Activated CD8-positive, alpha-beta memory T cell treated with anti-CD3 and anti-CD28 coated beads, Interleukin-2, amount 10 ng/mL, durations not matched to agents 7 days and 5 days (primary cell): Measurements from ENCODE around the gene UBE2Q1. TPM values are rescaled to one million over a fixed set of nuclear protein-coding genes. Genes with fewer than 3 reads are reported as not detected.

ENCODE experiments used
- ATAC-seq: fragments of 150-1000 bp; cut with Tn5 transposase; one replicate; pipeline ENCODE4 v1.10.0; 2021; ENCODE audit warnings: moderate library complexity
- CTCF ChIA-PET: fragments of 350-600 bp; sonication (Branson Sonifier 250); formaldehyde crosslinking; loops from one replicate; lab custom pipeline; 2021; ENCODE audit warnings: antibody characterized with exemption; lab: Charles Lee
- DNase-seq: peaks from one replicate; pipeline ENCODE4 v3.0.0-alpha.2; 2020
- H3K27ac Mint-ChIP-seq: one replicate; pipeline ENCODE4 v1.8.0; 2021; ENCODE audit warnings: mild to moderate bottlenecking, mixed read lengths
- H3K27me3 Mint-ChIP-seq: one replicate; pipeline ENCODE4 v1.8.0; 2021; ENCODE audit warnings: mixed read lengths
- H3K36me3 Mint-ChIP-seq: one replicate; pipeline ENCODE4 v1.8.0; 2021; ENCODE audit warnings: mild to moderate bottlenecking, mixed read lengths
- H3K4me1 Mint-ChIP-seq: one replicate; pipeline ENCODE4 v1.8.0; 2021; ENCODE audit warnings: mixed read lengths
- H3K4me3 Mint-ChIP-seq: one replicate; pipeline ENCODE4 v1.8.0; 2021; ENCODE audit warnings: mild to moderate bottlenecking, moderate library complexity, mixed read lengths
- H3K9me3 Mint-ChIP-seq: one replicate; pipeline ENCODE4 v1.8.0; 2022; ENCODE audit warnings: low read depth, mixed read lengths
- total RNA-seq, 2 experiments: library from RNA; stranded (reverse); gene quantifications; one replicate each; pipeline ENCODE4 v1.2.3, GENCODE V29; 2021

Gene UBE2Q1
- total RNA-seq, 2 experiments from 2014 or later, result 103 to 110 TPM

DNA sequence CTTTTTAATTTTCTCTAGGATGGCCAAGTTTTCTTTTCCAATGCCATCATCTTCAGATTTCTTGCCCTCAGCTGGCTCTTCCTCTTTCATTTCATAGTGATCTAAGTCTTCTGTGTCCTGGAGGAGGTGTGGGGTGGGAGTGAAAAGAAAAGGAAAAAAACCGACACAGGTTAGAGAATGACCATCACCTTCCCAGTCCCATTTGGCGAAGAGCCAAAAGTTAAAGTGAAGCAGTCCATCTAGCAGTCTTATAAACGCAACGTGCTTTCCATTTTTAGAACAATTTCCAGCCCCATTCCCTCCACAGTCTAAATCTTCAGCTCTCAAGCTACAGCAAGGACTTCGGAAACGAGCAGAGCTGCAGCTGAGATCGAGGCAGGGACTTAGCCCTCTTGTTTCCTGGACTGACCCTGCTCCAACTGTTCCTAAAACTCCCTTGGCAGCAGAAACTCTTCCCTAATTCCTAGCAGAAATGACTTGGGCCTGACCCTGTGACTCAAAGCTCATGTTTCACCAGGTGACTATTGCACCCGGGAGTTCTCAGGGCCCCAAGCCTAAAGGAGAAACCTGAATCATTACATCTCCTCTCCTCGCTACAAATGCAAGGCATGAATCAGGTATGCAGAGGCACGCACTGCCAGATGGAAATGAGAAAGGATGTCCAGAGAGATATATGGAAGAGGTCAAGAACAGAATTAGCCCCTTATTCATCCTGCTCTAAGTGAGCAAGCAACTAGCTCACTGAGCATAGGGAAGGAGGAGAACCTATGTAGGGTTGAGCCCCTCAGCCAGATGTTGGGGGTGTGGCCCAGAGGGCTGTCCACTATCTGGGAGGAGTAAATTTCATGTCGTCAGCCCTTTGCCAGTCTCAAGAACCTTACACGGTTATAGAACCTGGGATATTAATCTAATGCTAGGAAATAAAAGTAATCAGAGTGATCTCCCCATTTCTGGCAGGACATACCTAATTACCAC, 5.1 kb downstream of the UBE2Q1 start:
- ATAC-seq (no peak), DNase-seq (no peak)
- no peaks in the 10 kb centered on the region for H3K27me3 Mint-ChIP-seq
- no peak overlapping the region for H3K4me3 Mint-ChIP-seq
- CTCF ChIA-PET, result interaction anchor here (1.7 kb wide), 1 partner anchor 74 kb away, joined by 9 read pairs; no protein-coding TSS in a partner anchor
- peaks cover 66% of the 10 kb centered on the region for H3K36me3 Mint-ChIP-seq
- H3K27ac Mint-ChIP-seq, result no peak overlapping the region
- H3K9me3 Mint-ChIP-seq, result no peaks in the 10 kb centered on the region
- H3K4me1 Mint-ChIP-seq, result peaks cover 28% of the 10 kb centered on the region

DNA sequence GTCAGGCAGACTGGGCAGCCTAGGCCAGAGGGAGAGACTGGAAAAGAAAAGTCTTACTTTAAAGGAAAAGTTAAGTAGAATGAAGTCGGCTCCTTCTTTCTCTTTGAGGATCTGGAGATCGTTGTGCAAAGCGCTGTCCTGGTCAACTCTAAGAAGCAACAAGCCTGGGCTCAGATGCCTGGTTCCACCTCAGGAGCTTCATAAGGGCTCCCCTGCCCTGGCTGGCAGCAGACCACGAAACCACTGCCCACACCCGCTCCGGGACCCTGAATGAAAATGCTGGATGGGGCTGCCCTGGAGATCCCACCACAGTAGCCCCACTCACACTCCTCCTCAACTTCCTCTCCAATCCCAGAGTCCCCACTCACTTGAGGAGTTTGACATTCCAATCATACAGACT, 6.4 kb downstream of the UBE2Q1 start:
- no peak for ATAC-seq
- no peak overlapping the region for H3K4me3 Mint-ChIP-seq
- peaks cover 59% of the 10 kb centered on the region for H3K36me3 Mint-ChIP-seq
- no peaks in the 10 kb centered on the region for H3K27me3 Mint-ChIP-seq
- H3K27ac Mint-ChIP-seq, result no peak overlapping the region
- peaks cover 22% of the 10 kb centered on the region for H3K4me1 Mint-ChIP-seq
- no peaks in the 10 kb centered on the region for H3K9me3 Mint-ChIP-seq
- CTCF ChIA-PET, result interaction anchor here (1.7 kb wide), 1 partner anchor 73 kb away, joined by 9 read pairs; no protein-coding TSS in a partner anchor
- DNase-seq, result no peak

DNA sequence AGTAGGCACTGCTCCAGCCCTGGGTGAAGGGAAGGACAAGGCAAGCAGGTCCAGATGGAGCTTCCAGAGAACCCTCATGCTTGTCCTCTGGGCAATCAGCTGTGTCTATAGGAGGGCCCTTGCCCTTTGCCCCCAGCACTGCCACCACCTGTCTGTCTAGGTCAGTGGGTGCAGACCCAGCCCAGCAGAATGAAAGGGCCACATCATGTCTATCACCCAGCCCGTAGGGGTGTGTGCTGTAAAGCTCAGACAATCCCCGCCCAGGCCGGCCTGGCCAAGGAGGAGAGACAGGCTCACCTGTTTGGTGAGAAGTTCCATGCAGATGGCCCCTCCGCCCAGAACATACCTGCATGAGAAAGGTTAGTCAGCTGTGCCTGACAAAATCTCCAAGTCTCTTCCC, 7.0 kb downstream of the UBE2Q1 start:
- H3K27me3 Mint-ChIP-seq, result no peaks in the 10 kb centered on the region
- peaks cover 59% of the 10 kb centered on the region for H3K36me3 Mint-ChIP-seq
- no peak for DNase-seq
- no peaks in the 10 kb centered on the region for H3K9me3 Mint-ChIP-seq
- ATAC-seq, result no peak
- CTCF ChIA-PET, result no interaction called here
- H3K4me1 Mint-ChIP-seq, result peaks cover 18% of the 10 kb centered on the region
- no peak overlapping the region for H3K4me3 Mint-ChIP-seq
- H3K27ac Mint-ChIP-seq, result no peak overlapping the region

DNA sequence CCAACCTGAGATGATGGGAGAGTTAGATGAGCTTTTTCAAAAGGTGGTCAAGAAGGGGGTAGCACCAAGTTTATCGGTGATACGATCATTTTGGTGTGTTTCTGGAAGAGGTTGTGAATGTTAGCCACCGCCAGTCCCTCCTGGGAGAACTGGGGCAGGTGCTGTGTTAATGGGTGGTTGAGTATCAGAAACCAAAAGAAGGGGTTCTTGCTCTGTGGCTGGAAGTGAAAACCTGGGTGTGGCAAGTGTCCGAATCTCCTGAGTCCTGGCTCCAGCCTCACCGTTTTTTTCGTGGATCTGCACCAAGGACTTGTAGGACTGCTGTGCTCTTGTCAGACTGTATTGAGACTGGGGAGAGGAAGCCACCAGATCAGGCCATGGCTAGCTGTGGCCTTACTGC, 7.8 kb downstream of the UBE2Q1 start:
- peaks cover 11% of the 10 kb centered on the region for H3K4me1 Mint-ChIP-seq
- peaks cover 57% of the 10 kb centered on the region for H3K36me3 Mint-ChIP-seq

DNA sequence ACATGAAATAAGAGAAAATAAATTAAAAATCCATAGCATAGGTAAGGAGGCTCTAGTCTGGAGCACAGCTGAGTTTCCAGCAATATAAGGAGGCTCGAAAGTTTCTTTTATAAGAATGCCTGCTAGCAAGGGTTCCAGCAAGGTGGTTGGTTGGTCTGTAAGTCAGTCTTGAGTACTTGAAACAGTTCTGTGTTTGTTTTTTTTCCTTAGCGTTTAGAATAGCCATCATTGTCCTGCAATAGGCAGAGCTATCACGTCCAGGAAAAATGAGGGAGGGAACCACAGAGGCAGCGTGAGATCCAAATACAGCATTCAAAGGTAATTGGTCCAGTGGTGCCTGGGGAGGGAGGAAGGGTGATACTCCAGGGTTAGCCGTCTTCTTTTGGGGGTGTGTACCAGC, 8.4 kb downstream of the UBE2Q1 start:
- no peak overlapping the region for H3K4me3 Mint-ChIP-seq
- DNase-seq (no peak), ATAC-seq (no peak)
- H3K27ac Mint-ChIP-seq, result no peak overlapping the region
- H3K36me3 Mint-ChIP-seq, result peaks cover 51% of the 10 kb centered on the region
- no peaks in the 10 kb centered on the region for H3K27me3 Mint-ChIP-seq
- H3K4me1 Mint-ChIP-seq, result peaks cover 9% of the 10 kb centered on the region
- CTCF ChIA-PET, result interaction anchor here (2.0 kb wide), 1 partner anchor 71 kb away, joined by 12 read pairs; no protein-coding TSS in a partner anchor
- no peaks in the 10 kb centered on the region for H3K9me3 Mint-ChIP-seq

More for the DNA sequence above, 7.8 kb downstream of the UBE2Q1 start:
- H3K27me3 Mint-ChIP-seq, result no peaks in the 10 kb centered on the region
- H3K9me3 Mint-ChIP-seq, result no peaks in the 10 kb centered on the region
- CTCF ChIA-PET, result interaction anchor here (2.0 kb wide), 1 partner anchor 71 kb away, joined by 12 read pairs; no protein-coding TSS in a partner anchor
- DNase-seq (no peak), ATAC-seq (no peak)
- no peak overlapping the region for H3K4me3 Mint-ChIP-seq
- H3K27ac Mint-ChIP-seq, result no peak overlapping the region

DNA sequence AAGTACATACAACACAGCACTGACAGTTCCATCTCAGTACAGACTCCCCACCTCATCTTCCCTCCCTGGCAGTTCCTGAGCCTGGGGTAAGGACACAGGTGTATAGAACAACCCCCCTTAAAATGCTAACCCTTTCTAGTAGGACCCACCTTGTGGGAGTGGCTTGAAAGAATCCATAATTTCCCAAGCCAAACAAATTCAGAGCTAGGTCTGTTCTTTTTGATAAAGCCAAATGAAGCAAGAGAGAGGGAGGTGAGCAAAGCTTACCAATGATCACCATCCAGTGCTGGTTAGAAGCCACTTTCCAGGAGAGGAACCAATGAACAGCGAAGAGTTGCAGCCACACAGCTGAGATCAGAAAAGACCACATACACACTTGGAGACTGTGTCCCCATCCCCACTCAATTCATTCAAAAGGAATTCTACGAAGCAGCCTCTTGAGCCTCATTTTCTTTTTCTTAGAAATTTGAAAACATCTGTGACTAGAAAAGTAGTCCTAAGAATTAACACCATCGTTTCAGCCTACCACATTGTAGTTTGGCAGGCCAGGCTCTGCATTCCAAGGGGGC, 9.2 kb downstream of the UBE2Q1 start:
- Mint-ChIP-seq H3K4me3 (no peak overlapping the region), H3K27ac (no peak overlapping the region), H3K27me3 (no peaks in the 10 kb centered on the region), H3K9me3 (no peaks in the 10 kb centered on the region), H3K4me1 (peaks cover 9% of the 10 kb centered on the region), H3K36me3 (peaks cover 46% of the 10 kb centered on the region)
- ATAC-seq (no peak), DNase-seq (no peak)
- CTCF ChIA-PET, result interaction anchor here (2.0 to 4.6 kb wide), 2 partner anchors 69 to 70 kb away, joined by 12 to 78 read pairs; no protein-coding TSS in a partner anchor

DNA sequence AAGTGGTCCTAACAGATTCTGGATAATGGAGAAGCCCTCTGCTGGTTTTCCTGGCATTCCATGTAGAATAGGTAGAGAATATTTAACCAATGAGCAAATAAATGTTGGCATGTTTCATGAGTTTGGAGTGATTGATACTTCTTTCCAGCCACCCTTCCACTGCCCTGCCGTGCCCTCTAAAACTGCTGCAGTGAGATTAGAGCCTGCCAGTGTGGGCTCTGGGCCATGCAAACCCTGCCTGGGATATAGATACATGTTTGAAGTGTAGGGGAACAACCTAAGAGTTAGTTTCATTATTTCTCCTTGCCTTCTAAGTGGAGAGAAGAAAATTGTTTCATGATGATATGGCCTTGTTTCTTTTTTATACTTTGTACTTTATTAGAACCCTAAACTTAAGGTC, 10.4 kb downstream of the UBE2Q1 start:
- H3K9me3 Mint-ChIP-seq, result no peaks in the 10 kb centered on the region
- no peaks in the 10 kb centered on the region for H3K27me3 Mint-ChIP-seq
- peaks cover 36% of the 10 kb centered on the region for H3K36me3 Mint-ChIP-seq
- no peak overlapping the region for H3K4me3 Mint-ChIP-seq
- H3K4me1 Mint-ChIP-seq, result peaks cover 9% of the 10 kb centered on the region
- DNase-seq (no peak), ATAC-seq (no peak)
- H3K27ac Mint-ChIP-seq, result no peak overlapping the region
- CTCF ChIA-PET, result interaction anchor here (0.7 to 4.6 kb wide), 3 partner anchors 12 to 82 kb away, joined by 3 to 78 read pairs (median 5); no protein-coding TSS in a partner anchor

DNA sequence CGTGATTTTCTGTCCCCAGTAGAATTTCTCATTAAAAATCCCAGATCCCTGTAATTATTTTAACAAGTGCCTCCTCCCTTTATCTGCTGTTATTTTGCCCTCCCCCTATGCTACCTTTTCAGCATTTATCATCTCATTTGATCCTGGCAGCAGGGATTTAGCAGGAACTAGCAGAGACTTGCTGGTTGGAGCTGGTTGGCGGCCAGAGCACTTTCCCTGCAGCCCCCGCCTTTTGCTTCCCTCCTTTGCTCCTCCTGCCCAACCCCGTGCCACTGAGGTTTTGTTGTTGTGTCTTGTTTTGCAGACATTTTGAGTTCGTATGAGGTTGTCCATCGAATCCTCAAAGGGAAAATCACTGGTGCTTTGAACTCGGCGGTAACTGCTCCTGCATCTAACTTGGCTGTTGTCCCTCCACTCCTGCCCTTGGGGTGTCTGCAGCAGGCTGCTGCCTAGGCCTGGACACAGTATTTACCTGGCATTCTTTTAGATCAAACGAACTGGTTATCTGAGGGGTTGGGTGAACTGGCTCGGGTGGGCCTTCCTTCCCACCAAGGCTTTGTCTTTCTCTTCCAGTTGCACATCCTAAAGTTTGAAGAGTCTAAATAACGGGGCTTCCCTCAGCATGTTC, 11.2 kb downstream of the UBE2Q1 start:
- Mint-ChIP-seq H3K36me3 (peaks cover 31% of the 10 kb centered on the region), H3K9me3 (no peaks in the 10 kb centered on the region), H3K4me1 (peaks cover 9% of the 10 kb centered on the region), H3K27ac (no peak overlapping the region), H3K27me3 (peaks cover 2% of the 10 kb centered on the region), H3K4me3 (no peak overlapping the region)
- no peak for DNase-seq
- CTCF ChIA-PET, result interaction anchor here (0.7 to 4.6 kb wide), 21 partner anchors 9 to 332 kb away, joined by 3 to 78 read pairs (median 4); partner anchors contain the start of gene UBE2Q1
- ATAC-seq, result no peak

DNA sequence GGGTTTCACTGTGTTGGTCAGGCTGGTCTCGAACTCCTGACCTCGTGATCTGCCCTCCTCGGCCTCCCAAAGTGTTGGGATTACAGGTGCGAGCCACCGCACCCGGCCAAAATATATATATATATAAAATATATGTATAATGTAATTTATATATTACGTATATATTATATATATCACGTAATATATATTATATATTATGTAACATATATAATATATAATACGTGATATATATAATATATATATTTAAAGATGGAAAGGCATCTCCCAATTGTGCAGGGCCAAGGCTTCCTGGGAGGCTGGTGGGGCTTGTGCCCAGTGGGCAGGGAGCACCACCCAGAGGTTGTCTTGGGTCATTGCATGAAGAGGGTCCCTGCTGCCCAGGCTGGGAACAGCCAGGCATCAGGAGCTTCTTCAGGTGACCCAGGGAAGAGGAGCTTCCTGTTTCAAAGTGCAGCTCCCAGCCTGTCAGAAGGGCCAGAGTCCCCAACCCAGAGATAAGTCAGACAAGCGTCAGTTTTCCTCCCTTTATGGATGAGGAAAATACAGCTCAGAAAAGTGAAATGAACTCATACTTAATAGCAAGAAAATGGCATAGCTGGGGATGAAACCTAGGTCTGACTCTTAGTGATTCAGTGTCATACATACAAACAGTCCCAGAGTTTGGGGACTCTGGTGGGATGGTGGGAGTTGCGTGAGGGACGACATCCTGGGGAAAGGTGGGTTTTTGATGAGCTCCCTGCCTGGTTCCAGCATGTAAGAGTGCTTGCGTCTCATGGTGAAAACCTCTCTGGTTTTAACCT, 12.0 kb downstream of the UBE2Q1 start:
- peak; percentile 69 for DNase-seq
- CTCF ChIA-PET, result interaction anchor here (0.7 to 4.6 kb wide), 22 partner anchors 10 to 332 kb away, joined by 3 to 78 read pairs (median 4); partner anchors contain the start of gene UBE2Q1
- peaks cover 25% of the 10 kb centered on the region for H3K36me3 Mint-ChIP-seq
- peaks cover 4% of the 10 kb centered on the region for H3K27me3 Mint-ChIP-seq
- no peak overlapping the region for H3K4me3 Mint-ChIP-seq
- no peaks in the 10 kb centered on the region for H3K9me3 Mint-ChIP-seq
- peaks cover 9% of the 10 kb centered on the region for H3K4me1 Mint-ChIP-seq
- no peak overlapping the region for H3K27ac Mint-ChIP-seq
- ATAC-seq, result peak; percentile 86

DNA sequence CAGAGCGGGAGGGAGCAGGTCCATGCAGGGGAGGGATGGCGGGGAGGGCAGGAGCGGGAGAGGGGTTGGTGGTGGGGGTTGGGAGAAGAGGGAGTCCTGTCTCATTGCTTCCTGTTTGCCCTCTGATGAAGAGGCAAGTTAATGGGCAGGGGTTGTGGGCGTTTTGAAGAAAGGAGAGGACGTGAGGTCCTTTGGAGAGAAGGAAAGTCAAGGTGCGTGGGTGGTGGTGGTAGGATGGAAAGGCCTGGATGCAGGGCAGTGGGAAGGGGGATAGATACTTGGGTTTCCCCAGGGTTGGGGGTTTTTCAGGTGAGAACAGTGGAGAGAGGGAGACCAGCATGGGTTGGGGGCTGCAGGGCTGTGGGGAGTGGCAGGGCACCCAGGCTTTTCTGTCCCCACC, 17.2 kb downstream of the UBE2Q1 start:
- H3K36me3 Mint-ChIP-seq, result no peaks in the 10 kb centered on the region
- H3K9me3 Mint-ChIP-seq, result no peaks in the 10 kb centered on the region
- DNase-seq, result no peak
- H3K4me1 Mint-ChIP-seq, result no peaks in the 10 kb centered on the region
- ATAC-seq, result no peak
- H3K4me3 Mint-ChIP-seq, result no peak overlapping the region
- H3K27ac Mint-ChIP-seq, result no peak overlapping the region
- H3K27me3 Mint-ChIP-seq, result peaks cover 31% of the 10 kb centered on the region
- CTCF ChIA-PET, result no interaction called here

DNA sequence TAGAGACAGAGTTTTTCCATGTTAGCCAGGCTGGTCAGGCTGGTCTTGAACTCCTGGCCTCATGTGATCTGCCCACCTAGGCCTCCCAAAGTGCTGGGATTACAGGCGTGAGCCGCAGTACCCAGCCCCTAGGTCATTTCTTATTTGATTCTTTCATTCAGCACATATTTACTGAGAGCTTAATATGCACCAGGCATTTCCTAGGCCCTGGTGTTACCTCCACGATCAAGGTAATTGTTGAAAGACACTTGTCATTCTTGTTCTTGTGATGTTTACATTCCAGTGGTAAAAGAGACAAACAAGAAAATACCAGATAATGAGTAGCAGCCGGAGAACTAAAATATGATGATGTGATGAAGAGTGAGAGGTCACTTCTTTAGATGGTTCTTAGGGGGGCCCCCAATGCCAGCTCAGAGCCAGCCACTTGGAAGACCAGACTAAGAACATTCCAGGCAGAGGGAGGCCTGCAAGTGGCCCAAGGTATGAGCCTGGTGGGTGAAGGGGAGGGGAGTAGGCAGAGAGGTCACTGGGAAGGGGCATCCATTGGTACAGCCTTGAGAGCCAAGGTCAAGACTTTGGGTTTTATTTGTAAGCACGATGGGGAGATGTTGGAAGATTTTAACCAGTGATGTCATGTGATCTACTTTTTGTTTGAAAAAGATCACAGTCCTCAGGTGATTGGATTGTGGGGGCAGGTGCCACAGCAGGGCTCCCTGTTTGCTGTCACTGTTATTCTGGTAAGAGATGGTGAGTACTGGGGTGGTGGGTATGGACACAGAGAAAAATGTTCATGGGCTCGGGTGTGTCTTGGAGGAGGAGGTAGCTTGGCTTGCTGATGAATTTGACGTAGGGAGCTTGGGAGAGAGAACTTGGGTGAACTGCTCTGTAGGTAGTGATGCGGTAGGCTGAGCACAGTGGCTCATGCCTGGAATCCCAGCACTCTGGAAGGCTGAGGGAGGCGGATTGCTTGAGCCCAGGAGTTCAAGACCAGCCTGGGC, 18.7 kb downstream of the UBE2Q1 start:
- Mint-ChIP-seq H3K4me3 (no peak overlapping the region), H3K4me1 (no peaks in the 10 kb centered on the region), H3K27me3 (peaks cover 40% of the 10 kb centered on the region), H3K27ac (no peak overlapping the region), H3K36me3 (no peaks in the 10 kb centered on the region), H3K9me3 (no peaks in the 10 kb centered on the region)
- CTCF ChIA-PET, result no interaction called here
- no peak for ATAC-seq
- DNase-seq, result no peak
